ENCODE results near the gene PTH2. TPM values are rescaled to one million over a fixed set of nuclear protein-coding genes. Genes with fewer than 3 reads are reported as not detected.

Gene PTH2
- polyA plus RNA-seq, 1 donor (not counting 4 experiments of a cell fraction or from before 2014, with no cell fraction given) = not detected

DNA sequence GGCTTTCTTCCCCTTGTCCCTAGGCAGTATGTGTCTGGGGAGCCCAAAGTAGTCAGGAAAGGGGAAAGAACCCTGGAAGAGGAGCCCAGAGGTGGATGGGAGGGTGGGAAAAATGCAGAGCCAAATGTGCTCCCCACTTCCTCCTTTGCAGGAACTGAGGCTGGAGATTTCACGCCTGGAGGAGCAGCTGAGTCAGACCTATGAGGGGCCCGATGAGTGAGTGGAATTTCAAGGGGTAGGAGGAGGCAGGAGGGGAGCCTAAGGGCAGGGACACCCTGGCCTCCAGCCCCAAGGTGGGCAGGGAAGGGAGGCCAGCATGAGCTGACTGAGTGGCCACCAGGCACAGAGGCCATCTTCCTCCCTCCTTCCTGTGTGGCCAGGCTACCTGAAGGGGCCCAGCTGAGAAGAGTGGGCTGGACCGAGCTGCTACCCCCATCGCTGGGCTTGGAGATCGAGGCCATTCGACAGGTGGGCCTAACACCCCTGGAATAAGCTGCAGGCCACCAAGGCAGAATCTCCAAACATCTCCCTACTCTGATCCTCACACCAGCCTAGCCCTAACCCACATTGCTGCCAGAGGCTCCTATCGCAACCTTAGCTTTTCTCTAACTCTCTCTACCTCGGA lies 14.3 kb downstream of the PTH2 start:
- Histone ChIP-seq H2AFZ (ENCODE audit: control insufficient read depth, low read length) (peak overlapping the region; percentile 31), H3K4me1 (ENCODE audit: control insufficient read depth, extremely low read depth, insufficient read depth, low read length) (peaks cover 6% of the 10 kb centered on the region), H4K20me1 (ENCODE audit: control insufficient read depth, extremely low read depth, insufficient read depth, low read length) (no peaks in the 10 kb centered on the region), H3K4me3 (ENCODE audit: control insufficient read depth in 2 of 3, extremely low read depth in 1 of 3, insufficient read depth in 2 of 3, low read depth in 1 of 3, low read length in 3 of 3) (no peak overlapping the region), H3K9me1 (ENCODE audit: control insufficient read depth, extremely low read depth, insufficient read depth, low read length) (no peaks in the 10 kb centered on the region), H3K27me3 (ENCODE audit: control insufficient read depth, extremely low read depth, insufficient read depth, low read length) (no peaks in the 10 kb centered on the region), H3K79me2 (ENCODE audit: control insufficient read depth, insufficient read depth, low read length) (no peaks in the 10 kb centered on the region), H3K9me3 (ENCODE audit: control insufficient read depth, low read depth, low read length) (no peaks in the 10 kb centered on the region), H3K4me2 (ENCODE audit: control insufficient read depth, extremely low read depth, insufficient read depth, low read depth, low read length) (no peak overlapping the region), H3K9ac (ENCODE audit: control insufficient read depth, extremely low read depth, insufficient read depth, low read length) (no peak overlapping the region), H3K27ac (ENCODE audit: control insufficient read depth, insufficient read depth, low read length) (no peak overlapping the region), H3K36me3 (ENCODE audit: control insufficient read depth in 2 of 2, extremely low read depth in 1 of 2, insufficient read depth in 2 of 2, low read length in 2 of 2) (no peaks in the 10 kb centered on the region)
- no peak for TF ChIP-seq EZH2 (IDR thresholded peaks at IDR 0.05; ENCODE audit: low read length)
- TF ChIP-seq, protein P1, sequence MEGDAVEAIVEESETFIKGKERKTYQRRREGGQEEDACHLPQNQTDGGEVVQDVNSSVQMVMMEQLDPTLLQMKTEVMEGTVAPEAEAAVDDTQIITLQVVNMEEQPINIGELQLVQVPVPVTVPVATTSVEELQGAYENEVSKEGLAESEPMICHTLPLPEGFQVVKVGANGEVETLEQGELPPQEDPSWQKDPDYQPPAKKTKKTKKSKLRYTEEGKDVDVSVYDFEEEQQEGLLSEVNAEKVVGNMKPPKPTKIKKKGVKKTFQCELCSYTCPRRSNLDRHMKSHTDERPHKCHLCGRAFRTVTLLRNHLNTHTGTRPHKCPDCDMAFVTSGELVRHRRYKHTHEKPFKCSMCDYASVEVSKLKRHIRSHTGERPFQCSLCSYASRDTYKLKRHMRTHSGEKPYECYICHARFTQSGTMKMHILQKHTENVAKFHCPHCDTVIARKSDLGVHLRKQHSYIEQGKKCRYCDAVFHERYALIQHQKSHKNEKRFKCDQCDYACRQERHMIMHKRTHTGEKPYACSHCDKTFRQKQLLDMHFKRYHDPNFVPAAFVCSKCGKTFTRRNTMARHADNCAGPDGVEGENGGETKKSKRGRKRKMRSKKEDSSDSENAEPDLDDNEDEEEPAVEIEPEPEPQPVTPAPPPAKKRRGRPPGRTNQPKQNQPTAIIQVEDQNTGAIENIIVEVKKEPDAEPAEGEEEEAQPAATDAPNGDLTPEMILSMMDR (optimal IDR thresholded peaks at IDR 0.05 in 1 of 3, IDR thresholded peaks at IDR 0.05 in 1 of 3, conservative IDR thresholded peaks at IDR 0.05 in 1 of 3; ENCODE audit: extremely low read depth in 1 of 3, insufficient read depth in 2 of 3, low read length in 3 of 3) = no peak
- dilution Hi-C loops (cut with MboI; ENCODE audit: extremely low pct_ligation_motif_present, low sequenced_read_pairs) = no loop called here
- FAIRE-seq = no peak
- no peak for DNase-seq (ENCODE audit: low read depth, low spot score)

DNA sequence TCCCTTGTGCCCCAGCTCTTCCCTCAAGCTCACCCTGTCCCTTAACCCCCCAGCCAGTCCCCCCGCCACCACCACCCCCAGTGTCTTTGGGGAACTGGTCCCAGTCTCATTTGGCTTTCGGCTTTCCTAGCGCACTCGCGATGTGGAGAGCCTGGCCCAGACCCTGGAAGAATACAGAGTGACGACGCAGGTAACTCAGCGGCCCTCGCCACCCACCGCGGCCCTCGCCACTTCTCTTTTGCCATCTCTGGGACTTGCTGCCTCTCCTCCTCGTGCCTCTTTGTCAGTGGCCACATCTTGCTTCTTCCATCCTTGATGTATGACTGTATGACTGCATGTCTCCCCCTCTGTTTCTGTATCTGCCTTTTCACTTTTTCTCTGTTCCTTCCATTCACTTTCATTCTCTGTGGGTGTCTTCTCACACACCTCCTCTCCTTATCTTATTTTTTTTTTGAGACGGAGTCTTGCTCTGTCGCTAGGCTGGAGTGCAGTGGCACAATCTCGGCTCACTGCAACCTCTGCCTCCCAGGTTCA lies 15.7 kb downstream of the PTH2 start:
- Histone ChIP-seq H3K9me1 (ENCODE audit: control insufficient read depth, extremely low read depth, insufficient read depth, low read length) (no peaks in the 10 kb centered on the region), H3K4me3 (ENCODE audit: control insufficient read depth in 2 of 3, extremely low read depth in 1 of 3, insufficient read depth in 2 of 3, low read depth in 1 of 3, low read length in 3 of 3) (no peak overlapping the region), H3K4me1 (ENCODE audit: control insufficient read depth, extremely low read depth, insufficient read depth, low read length) (peaks cover 6% of the 10 kb centered on the region), H2AFZ (ENCODE audit: control insufficient read depth, low read length) (no peak overlapping the region), H3K79me2 (ENCODE audit: control insufficient read depth, insufficient read depth, low read length) (no peaks in the 10 kb centered on the region), H3K4me2 (ENCODE audit: control insufficient read depth, extremely low read depth, insufficient read depth, low read depth, low read length) (no peak overlapping the region), H3K27me3 (ENCODE audit: control insufficient read depth, extremely low read depth, insufficient read depth, low read length) (no peaks in the 10 kb centered on the region), H3K36me3 (ENCODE audit: control insufficient read depth in 2 of 2, extremely low read depth in 1 of 2, insufficient read depth in 2 of 2, low read length in 2 of 2) (no peaks in the 10 kb centered on the region), H3K27ac (ENCODE audit: control insufficient read depth, insufficient read depth, low read length) (no peak overlapping the region), H3K9me3 (ENCODE audit: control insufficient read depth, low read depth, low read length) (no peaks in the 10 kb centered on the region), H3K9ac (ENCODE audit: control insufficient read depth, extremely low read depth, insufficient read depth, low read length) (no peak overlapping the region), H4K20me1 (ENCODE audit: control insufficient read depth, extremely low read depth, insufficient read depth, low read length) (no peaks in the 10 kb centered on the region)
- dilution Hi-C loops (cut with MboI; ENCODE audit: extremely low pct_ligation_motif_present, low sequenced_read_pairs) = no loop called here
- FAIRE-seq (no peak), DNase-seq (ENCODE audit: low read depth, low spot score) (no peak)
- TF ChIP-seq, protein P1 (optimal IDR thresholded peaks at IDR 0.05 in 1 of 3, IDR thresholded peaks at IDR 0.05 in 1 of 3, conservative IDR thresholded peaks at IDR 0.05 in 1 of 3; ENCODE audit: extremely low read depth in 1 of 3, insufficient read depth in 2 of 3, low read length in 3 of 3) = no peak
- TF ChIP-seq EZH2 (IDR thresholded peaks at IDR 0.05; ENCODE audit: low read length) = no peak

Data from keratinocyte (primary cell).